GM19025 (cell line): Measurements from ENCODE around the gene KLF17.
"Not testable (repeated sequence)": the region's sequence is repeated elsewhere in the genome, so short reads cannot be mapped to it uniquely, and the experiment has no call there.

ENCODE experiments used
- ATAC-seq: cut with Tn5 transposase; IDR thresholded peaks from one replicate; pipeline ENCODE4 v1.9.1; 2021; ENCODE audit warnings: mild to moderate bottlenecking, low read depth, moderate library complexity; ENCODE audit not compliant: unreplicated experiment

KLF17 gene

DNA sequence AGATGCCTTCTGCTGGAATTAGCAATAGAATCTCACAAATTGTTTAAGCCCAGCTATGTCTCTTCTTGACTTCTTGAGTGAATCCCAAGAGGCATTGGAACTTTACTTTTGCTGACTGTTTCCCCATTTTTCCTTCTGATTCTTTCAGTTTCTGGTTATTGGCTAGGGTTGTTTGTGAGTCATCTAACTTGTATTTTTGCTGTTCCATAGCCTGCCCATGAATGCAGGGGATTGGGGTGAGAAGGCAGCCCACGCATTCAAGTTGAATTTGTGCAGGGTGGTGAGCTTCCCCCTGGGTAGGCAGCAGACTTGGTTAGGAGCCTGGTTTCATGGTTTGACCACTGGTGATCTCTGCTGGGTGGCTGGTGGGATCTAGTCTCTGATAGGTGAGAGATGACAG lies 10.4 kb upstream of the KLF17 start:
- ATAC-seq, result no peak

DNA sequence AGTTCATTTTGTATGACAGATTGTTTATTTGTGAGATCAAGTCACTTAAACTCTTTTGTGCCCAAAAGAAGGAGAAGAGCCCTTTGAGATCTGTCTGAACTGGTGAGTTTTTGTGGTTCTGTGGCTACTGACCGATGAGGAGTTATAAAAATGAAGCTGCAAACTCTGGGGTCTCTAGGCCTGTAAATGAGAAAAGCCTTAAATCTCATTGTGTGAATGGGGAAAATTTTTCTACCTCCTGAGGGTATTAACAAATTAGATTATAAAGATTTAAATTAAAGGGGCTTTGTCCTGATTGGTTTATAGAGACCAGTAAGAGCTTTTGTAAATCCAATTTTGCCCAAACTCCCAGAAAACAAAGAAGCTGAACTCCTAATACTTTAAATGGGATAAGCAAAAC lies 9.7 kb upstream of the KLF17 start:
- ATAC-seq, result no peak

DNA sequence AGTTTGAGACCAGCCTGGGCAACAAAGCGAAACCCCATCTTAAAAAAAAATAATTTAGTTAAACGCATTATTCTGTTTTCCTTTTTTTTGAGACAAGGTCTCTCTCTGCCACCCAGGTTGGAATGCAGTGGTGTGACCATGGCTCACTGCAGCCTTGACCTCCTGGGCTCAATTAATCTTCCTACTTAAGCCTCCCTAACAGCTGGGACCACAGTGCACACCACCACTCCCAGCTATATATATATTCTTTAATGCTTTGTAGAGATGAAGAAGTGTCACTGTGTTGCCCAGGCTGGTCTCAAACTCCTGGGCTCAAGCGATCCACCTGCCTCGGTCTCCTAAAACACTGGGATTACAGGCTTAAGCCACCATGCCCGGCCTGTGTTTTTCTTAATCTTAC lies 7.7 kb upstream of the KLF17 start:
- no peak for ATAC-seq

DNA sequence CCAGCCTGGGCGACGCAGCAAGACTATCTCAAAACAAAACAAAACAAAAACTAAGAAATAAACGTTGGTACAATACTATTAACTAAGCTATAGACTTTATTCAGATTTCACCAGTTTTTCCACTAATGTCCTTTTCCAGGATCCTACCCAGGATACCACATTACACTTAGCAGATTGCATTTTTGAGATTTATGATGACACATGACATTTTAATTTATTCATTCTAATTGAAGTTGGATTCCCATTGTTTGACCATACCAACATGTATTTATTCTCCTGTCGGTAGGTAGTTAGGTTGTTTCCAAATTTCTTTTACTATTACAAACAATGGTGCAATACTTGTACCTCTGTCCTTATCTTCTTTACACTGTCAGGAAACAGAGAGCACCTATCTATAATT lies 6.8 kb upstream of the KLF17 start:
- no peak for ATAC-seq

DNA sequence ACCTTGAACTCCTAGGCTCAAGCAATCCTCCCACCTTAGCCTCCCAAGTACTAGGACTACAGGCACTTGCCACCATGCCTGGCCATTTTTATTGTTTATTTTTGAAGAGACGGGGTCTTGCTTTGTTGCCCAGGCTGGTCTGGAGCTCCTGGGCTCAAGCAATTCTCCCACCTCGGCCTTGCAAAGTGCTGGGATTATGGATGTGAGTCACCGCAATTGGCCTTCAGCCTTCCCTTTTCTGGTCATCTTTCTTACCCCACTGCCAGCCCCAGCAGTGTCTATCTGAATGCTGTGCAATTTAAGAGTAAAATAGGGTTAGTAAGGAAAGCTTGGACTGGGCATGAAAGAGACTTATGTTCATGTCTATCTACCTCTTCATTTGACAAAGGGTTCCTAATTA lies 6.1 kb upstream of the KLF17 start:
- ATAC-seq, result no peak

DNA sequence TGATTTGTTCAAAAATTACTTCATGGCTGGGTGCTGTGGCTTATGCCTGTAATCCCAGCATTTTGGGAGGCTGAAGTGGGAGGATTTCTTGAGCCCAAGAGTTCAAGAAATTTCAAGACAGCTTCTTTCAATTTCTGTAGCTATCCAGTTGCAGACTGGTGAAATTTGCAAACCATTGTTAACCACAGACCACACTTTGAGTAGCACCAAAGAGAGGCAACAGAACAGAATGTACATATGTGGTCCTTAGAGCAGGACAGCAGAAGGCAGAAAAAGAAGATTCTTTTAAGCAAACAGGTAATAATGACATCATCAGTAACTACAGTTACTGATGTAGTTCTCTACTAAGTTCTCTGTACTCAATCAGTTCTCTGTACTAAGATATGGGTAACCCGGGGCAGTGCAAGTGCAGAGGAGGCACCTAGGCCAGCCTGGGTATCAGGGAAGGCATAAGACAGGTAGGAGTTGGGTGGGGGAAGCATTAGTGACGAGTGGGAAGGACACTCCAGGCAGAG lies 5.5 kb upstream of the KLF17 start:
- no peak for ATAC-seq

DNA sequence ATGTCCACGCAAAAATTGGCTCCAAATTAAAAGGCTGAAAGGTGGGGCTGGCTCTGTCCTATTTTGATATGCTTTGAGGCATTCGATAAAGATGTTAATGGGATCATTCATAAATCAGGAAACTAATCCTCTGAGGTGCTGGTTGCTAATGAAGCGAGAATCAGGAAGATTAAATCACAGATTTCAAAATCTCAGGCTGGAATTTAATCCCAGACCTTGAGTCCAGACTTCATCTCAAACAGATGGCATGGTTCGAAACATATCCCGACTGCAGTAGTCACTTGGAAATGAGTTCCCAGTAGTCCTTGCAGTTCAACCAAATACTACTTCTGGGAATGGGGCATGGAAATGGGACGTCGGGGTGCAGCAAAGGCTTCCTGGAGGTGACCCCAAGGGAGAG lies 4.5 kb upstream of the KLF17 start:
- ATAC-seq, result no peak

DNA sequence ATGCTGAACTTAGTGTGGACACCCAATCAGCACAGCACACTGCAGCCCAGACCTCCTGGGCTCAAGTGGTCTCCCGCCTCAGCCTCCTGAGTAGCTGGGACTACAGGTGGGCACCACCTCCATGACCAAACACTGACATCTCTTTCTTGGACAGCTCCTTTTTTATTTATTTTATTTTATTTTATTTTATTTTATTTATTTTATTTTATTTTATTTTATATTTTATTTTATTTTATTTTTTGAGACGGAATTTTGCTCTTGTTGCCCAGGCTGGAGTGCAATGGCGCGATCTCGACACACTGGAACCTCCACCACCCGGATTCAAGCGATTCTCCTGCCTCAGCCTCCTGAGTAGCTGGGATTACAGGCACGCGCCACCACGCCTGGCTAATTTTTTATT lies 1.3 kb upstream of the KLF17 start:
- not testable (repeated sequence) for ATAC-seq

DNA sequence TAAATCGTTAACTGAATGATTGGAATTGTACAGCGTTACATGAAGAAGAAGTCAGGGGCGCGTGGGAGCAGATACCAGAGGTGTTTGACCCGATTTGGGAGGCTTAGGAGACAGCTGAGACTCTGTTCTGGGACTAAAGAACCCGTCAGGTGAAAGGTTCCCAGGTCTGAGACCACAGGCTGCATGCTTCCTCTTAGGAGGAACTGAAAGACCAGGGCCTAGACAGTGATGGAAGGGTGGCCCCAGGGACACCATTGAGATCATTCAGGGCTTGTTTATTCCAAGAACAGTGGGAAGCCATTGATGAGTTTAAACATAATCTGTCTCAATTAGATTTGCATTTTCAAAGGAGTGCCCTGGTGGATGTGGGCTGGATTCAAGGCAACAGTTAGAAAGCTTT lies 904 bp downstream of the KLF17 start:
- ATAC-seq, result no peak

DNA sequence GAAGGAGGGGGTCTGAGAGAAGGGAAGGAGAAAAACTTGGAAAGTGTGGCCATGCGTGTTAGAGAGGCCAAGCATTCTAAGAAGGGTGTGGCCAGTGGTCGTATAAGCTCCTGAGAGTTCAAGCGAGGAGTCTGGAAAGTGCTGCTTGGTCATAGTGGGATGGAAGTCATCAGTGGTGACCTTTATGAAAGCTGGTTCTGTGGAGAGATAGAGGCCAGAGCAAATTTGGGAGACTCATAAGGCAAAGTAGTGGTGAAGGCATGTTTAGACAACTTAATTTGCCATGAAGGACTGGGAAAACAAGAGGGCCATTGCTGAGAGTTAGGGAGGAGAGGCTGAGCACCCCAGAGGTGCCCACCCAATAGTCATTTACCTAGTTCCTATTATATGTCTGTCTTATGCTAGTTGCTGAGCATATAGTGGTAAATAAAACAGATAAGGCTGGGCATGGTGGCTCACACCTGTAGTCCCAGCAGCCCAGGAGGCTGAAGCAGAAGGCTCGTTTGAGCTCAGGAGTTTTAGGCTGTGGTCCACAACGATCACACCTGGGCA lies 1.9 kb downstream of the KLF17 start:
- ATAC-seq, result no peak

DNA sequence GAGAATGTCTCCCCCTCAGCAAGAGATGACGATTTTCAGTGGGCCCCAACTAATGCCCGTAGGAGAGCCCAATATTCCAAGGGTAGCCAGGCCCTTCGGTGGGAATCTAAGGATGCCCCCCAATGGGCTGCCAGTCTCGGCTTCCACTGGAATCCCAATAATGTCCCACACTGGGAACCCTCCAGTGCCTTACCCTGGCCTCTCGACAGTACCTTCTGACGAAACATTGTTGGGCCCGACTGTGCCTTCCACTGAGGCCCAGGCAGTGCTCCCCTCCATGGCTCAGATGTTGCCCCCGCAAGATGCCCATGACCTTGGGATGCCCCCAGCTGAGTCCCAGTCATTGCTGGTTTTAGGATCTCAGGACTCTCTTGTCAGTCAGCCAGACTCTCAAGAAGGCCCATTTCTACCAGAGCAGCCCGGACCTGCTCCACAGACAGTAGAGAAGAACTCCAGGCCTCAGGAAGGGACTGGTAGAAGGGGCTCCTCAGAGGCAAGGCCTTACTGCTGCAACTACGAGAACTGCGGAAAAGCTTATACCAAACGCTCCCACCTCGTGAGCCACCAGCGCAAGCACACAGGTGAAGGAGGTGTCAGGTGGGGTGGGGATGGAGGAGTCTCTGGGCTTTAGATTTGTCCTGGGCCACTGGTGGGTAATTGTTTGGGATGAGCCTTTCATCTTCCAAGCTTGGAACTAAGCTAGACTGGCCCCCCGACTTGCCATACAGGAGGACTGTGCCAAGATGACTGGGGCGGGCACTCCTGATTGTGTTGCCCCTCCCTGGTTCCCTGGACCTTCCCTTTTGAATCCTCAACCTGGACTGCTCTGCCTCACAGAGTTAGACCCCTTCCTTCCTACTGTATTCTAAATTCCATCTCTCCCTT lies 11.2 kb downstream of the KLF17 start:
- ATAC-seq, result no peak

DNA sequence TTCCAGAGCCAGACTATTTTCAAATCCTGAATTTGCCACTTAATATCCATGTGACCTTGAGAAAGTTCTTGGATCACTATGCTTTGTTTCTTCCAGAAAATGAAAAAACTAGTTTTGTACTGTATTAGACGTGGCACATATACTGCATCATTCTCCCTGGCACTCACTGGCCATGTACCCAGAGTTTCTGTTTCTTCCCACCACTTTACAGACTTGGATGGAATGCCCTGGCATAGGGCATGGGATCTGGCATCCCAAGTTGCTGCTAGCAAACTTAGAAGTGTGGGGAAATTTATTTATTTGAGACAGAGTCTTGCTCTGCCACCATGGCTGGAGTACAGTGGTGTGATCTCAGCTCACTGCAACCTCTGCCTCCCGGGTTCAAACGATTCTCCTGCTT lies 12.8 kb downstream of the KLF17 start:
- ATAC-seq, result no peak

DNA sequence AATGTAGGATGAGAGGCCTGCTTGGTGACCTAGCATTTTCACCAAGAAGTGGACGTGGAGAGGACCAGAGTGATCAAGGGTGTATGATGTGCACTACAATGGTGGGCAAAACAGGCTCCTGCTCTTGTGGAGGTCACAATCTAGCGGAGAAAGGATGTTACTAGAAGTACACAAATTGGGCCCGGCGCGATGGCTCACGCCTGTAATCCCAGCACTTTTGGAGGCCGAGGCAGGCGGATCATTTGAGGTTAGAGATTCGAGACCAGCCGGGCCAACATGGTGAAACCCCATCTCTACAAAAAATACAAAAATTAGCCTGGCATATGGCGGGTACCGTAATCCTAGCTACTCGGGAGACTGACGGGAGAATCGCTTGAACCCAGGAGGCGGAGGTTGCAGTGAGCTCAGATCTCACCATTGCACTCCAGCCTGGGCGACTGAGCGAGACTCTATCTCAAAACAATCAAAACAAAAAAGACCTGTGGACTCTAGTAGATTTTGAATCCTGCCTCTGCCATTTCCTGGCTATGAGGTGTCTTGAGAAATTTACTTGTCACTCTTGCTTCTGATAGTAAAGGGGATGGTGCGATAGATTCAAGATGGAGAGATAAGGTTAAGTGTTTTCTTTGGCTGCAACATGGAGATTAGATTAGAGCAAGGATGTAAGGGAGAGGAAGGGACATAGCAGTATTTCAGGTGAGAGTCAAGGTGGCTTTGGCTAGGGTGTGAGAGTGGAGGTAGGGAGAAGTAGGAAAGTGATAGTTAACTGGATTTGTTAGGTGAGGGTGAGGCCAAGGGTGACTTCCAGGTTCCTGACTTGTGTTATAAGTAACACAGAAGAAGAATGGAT lies 15.7 kb downstream of the KLF17 start:
- ATAC-seq, result no peak

DNA sequence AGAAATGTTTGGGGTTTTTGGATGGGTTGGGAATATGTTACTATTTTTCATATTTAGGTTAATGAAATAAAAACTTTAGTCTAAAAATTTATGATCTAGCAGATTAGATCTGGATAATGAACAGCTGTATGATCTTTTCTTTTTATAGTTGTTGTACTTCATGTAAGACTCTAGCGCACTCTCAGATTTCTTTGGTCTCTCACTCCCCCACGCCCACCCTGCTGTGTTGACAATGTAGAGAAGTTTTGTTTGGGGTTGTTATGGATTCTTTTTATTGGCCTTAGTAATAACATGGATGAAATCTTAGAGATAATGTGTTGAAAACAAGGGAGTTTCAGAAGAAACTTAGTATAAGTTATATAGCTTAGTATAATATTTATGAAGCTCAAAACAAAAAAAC lies 17.3 kb downstream of the KLF17 start:
- no peak for ATAC-seq

DNA sequence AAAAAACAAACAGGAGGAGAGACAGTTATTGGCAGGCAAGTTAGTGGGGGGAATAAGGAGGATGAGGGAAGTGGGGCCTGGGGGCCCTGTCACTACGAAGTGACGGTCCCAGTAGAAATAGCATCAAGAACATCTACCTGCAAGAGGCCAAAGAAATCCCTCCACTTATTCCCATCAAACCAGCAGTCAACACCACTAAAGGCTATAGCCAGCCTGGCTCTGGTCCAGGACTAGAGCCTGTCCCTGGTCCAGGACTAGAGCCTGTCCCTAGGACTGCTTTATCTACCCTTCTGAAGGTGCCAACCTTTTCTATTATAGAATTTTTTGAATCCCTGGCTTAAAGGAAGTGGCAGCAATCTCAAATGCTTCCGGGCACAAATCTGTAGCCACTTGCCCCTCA lies 19.6 kb downstream of the KLF17 start:
- ATAC-seq, result no peak

DNA sequence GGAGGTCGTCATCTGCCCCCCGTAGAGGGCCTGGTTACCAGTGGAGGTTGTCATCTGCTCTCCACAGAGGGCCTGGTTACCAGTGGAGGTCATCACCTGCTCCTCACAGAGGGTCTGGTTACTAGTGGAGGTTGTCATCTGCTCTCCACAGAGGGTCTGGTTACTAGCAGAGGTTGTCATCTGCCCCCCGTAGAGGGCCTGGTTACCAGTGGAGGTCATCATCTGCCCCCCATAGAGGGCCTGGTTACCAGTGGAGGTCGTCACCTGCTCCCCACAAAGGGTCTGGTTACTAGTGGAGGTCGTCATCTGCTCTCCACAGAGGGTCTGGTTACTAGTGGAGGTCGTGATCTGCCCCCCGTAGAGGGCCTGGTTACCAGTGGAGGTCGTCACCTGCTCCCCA lies 20.9 kb downstream of the KLF17 start:
- ATAC-seq, result not testable (repeated sequence)

DNA sequence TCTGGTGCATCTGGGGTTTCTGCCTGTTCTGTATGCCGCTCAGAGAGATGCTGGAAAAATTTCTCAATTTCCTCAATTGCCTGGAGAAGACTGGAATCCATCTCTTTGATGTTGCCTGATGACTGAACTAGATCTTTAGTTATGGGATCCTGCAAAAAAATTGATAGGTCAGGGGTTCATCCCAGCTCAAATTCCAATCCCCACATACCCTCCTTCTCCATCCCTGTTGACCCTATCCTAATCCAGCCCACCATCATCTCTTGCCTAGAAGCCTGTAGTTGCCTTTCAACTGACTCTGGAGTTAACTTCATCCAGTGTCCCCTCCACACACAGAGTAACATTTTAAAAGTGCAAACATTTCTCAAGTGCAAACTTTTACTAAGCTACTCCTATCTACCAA lies 22.9 kb downstream of the KLF17 start, which contains the start of gene KLF18:
Gene KLF18, minus strand, starts transcription at position 101 of the 400 bp plus-strand sequence. Its CDS starts 0 bp downstream, at position 101.
- no peak for ATAC-seq

DNA sequence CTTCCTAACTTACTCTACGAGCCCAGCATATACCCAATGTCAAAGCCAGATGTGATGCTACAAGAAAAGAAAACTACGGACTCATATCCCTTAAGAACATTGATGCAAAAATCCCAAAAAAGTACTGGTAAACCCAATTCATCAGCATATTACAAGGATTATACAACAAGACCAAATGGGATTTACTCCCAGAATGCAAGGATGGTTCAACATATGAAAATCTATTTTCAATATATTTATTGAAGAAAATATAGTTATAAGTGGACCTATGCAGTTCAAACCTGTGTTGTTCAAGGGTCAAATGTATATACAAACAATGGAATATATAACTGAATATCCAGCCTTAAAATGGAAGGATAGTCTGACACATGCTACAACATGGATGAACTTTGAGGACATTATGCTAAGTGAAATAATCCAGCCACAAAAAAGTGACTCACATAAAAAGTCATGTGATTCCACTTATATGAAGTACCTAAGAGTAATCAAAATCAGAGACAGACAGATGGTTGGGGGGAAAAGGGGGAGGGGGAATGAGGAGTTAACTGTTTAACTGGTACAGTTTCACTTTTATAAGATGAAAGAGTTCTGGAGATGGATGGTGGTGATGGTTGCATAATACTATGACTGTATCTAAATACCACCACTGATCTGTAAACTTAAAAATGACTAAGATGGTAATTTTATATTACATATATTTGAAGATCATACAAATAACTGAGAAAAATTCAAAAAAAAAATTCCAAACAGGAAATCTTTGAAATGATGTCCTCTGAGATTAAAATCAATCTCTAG lies 26.5 kb downstream of the KLF17 start:
- no peak for ATAC-seq

DNA sequence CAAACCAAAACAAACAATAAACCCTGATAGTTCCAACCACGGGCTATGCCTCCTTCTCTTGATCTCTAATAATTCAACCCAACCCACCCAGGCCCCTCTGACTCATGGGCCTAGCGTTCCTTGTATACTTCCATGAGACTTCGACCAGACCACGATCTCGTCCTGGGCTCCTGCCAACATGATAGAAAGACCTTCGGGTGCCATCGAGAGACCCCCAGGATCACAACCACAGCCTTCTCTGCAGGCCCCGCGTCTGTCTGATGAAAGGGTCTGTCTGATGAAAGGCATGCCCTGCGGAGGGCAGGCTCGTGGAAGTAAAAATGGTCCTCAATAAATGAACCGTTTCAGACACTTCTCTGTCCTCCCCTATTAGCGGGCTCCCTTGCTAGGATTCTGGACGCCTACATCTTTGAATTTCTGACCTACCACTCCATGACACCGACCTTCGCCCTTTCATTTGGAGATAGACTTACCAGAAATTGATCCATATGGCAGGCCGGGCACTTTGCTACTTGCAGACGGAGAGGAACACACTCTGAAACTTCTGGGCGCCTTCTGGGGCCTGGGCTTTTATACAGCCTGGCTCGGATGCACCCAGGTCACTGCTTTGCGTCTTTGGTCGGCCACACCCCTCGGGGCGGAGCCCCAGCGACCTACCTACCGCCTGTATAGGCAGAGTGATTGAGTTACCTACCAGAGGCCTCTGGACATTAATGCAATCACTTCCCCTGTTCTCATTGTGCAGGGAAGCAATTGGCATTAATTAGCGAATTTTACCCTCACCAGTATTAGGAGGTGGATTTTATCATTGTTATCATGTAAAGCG lies 28.1 kb downstream of the KLF17 start:
- no peak for ATAC-seq
